Ectodermal cell (in vitro differentiated cells): ENCODE measurements around the gene CARHSP1. TPM values are rescaled to one million over a fixed set of nuclear protein-coding genes. Genes with fewer than 3 reads are reported as not detected.
"Not testable (repeated sequence)": the region's sequence is repeated elsewhere in the genome, so short reads cannot be mapped to it uniquely, and the experiment has no call there.

Experiments
- H3K27ac ChIP-seq: 2 replicates; pipeline ENCODE4 v1.7.0; 2013; ENCODE audit warnings: mild to moderate bottlenecking, low read depth, low read length; ENCODE audit not compliant: insufficient read depth, poor library complexity, severe bottlenecking
- H3K27me3 ChIP-seq: 2 replicates; pipeline ENCODE4 v1.7.0; 2013; ENCODE audit warnings: mild to moderate bottlenecking, low read length; ENCODE audit not compliant: insufficient read depth, control insufficient read depth, poor library complexity, severe bottlenecking
- H3K36me3 ChIP-seq: one replicate; pipeline ENCODE4 v1.7.0; 2013; ENCODE audit warnings: low read length; ENCODE audit not compliant: control insufficient read depth, insufficient read depth
- H3K4me1 ChIP-seq: one replicate; pipeline ENCODE4 v1.7.0; 2013; ENCODE audit warnings: low read length; ENCODE audit not compliant: control insufficient read depth, insufficient read depth
- H3K4me3 ChIP-seq: 2 replicates; pipeline ENCODE4 v1.7.0; 2013; ENCODE audit warnings: low read depth, low read length, control low read depth; ENCODE audit not compliant: insufficient read depth
- H3K9me3 ChIP-seq: 2 replicates; pipeline ENCODE4 v1.7.0; 2013; ENCODE audit warnings: mild to moderate bottlenecking, low read length, moderate library complexity; ENCODE audit not compliant: control insufficient read depth
- WGBS, 2 experiments: methylation state at CpG; one replicate each; pipeline ENCODE4 v1.1.7; 2013; ENCODE audit warnings: missing lambda C conversion rate in 2 of 2; 5-methylcytosine and 5-hydroxymethylcytosine counted together
- polyA plus RNA-seq, 4 experiments: library from polyadenylated mRNA; stranded (reverse); fragments of 50-300 nt; gene quantifications; one replicate each; pipeline ENCODE4 v1.2.3, GENCODE V29; 2013

Gene CARHSP1
- polyA plus RNA-seq (2013, experiment 1 of 4): 212 TPM
- polyA plus RNA-seq (2013, experiment 2 of 4): 243 TPM
- 154 TPM for polyA plus RNA-seq (2013, experiment 3 of 4)
- polyA plus RNA-seq (2013, experiment 4 of 4): 191 TPM

DNA sequence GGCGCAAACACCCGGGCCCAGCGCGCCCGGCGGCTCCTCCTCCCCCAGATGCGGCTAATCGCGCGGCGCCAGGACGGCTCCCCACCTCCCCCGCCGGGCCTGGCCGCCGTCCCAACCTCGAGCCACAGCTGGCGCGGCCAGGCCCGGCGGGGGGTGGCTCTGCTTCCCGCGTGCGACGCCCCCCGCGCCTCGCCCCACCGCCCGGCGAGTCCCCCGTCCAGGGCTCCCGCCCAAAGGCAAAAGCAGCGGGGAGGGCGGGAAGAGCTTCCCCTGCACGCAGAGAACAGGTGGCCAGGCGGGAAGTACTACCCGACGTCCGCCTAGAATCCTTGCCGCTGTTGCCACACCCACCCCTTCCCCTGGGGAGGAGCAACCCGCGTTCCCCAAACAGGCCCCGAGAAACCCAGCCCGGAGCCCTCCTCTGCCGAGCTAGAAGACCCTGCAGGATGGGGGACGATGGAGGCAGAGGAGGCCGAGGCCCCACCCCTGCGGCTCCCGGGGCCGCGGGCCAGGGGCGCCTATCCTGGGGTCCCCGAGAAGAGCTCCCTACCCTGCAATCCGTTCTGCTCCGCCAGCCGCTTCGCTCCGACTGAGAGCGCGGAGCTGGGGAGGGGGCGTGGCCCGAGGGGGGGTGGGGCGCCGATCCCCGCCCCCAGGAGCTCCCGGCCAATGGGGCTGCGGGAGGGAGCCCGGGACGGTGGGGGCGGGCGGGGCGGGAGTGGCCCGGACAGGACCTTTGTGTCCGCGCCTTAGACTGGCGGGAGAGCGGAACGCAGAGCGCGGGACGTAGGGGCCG lies at the start of gene CARHSP1:
TSS of gene CARHSP1 (minus strand) at position 591 of the 796 bp plus-strand sequence. CDS start 9,678 bp downstream, outside the sequence.
- Histone ChIP-seq H3K27me3 (no peaks in the 10 kb centered on the region), H3K27ac (peak within 1 kb of the TSS; percentile 94), H3K36me3 (no peaks in the 10 kb centered on the region), H3K9me3 (no peaks in the 10 kb centered on the region), H3K4me3 (peak within 1 kb of the TSS; percentile 72), H3K4me1 (peaks cover 25% of the 10 kb centered on the region)
- 0% methylated on average over 83 of the region's 83 CpGs for WGBS, 2 experiments

DNA sequence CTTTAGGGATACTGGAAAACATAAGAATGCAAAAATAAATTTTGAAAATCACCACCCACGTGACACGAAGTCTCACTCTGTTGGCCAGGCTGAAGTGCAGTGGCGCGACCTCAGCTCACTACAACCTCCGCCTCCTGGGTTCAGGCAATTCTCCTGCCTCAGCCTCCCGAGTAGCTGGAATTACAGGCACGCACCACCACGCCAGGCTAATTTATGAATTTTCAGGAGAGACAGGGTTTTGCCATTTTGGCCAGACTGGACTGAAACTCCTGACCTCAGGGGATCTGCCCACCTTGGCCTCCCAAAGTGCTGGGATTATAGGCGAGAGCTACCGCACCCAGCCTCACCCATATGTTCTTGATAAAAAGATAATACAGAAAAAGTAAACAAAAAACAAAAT lies 48.5 kb upstream of the CARHSP1 start:
- not testable (repeated sequence) for H3K4me3 ChIP-seq, H3K27me3 ChIP-seq, H3K27ac ChIP-seq, H3K9me3 ChIP-seq, H3K4me1 ChIP-seq
- 94 to 96% methylated on average over 10 of the region's 10 CpGs for WGBS, 2 experiments
- H3K36me3 ChIP-seq: peaks cover 34% of the 10 kb centered on the region

DNA sequence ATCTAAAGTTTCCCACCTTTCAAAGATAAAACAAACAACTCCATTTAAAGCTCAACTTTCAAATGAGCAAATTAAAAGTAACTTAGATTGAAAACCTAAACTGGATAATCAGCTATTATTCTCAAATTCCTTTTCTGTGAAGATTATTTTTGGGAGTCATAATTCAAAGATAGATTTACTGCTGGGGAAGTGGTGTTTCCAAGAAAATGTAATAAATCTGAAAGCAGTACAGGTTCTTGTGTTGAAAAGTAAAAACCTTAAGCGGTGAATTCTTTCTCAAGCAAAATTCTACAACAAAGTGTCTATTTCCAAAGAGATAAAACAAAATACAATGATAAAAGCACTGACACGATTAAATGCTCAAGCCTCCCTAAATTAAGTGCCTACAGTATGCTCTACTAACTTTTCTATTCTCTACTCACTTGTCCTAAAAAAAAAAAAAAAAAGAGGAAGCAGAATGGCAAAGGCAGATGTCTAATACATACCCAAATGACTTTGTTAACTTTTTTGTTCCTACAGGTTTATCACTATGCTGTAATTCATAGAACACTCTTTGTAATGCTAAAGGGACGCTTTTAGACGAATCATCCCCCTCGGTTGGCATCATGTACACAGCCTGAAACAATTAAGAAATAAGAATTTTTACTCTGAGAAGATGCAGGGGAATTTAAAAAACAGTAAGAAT lies 47.9 kb upstream of the CARHSP1 start:
- H3K4me3 ChIP-seq: no peak overlapping the region
- H3K4me1 ChIP-seq: no peaks in the 10 kb centered on the region
- peaks cover 33% of the 10 kb centered on the region for H3K36me3 ChIP-seq
- H3K27me3 ChIP-seq: no peaks in the 10 kb centered on the region
- no peaks in the 10 kb centered on the region for H3K9me3 ChIP-seq
- no peak overlapping the region for H3K27ac ChIP-seq
- WGBS, 2 experiments: 98 to 100% methylated on average over 5 of the region's 5 CpGs

DNA sequence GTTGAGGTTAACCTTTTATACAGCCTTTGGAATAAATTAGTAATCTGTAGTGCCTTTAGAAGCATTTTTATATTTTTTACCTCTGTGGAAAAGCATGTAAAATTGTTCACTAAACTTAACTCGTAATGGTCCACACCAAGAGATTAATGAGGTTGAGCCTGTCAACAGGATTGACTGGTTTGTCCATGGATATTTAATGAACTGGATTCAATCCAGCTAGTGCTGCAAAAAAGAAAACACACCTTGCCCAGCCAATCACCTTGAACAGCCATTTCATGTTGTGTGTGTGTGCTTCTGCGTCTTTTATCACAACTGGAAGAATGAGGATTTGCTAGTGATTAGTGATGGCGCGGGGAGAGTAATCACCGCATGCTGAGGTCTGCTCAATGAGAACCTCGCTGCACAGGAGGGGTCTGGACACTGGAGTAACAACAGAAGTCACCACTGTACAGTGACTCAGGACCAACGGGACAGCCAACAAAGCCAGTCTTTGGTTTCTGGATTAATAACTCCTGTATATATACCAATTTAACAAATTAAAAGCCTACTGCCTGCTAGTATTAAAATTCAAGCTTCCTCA lies 47.0 kb upstream of the CARHSP1 start:
- no peaks in the 10 kb centered on the region for H3K27me3 ChIP-seq
- WGBS, 2 experiments: 96 to 97% methylated on average over 6 to 7 of the region's 7 CpGs
- no peak overlapping the region for H3K4me3 ChIP-seq
- H3K27ac ChIP-seq: no peak overlapping the region
- peaks cover 33% of the 10 kb centered on the region for H3K36me3 ChIP-seq
- H3K4me1 ChIP-seq: no peaks in the 10 kb centered on the region
- H3K9me3 ChIP-seq: no peaks in the 10 kb centered on the region

DNA sequence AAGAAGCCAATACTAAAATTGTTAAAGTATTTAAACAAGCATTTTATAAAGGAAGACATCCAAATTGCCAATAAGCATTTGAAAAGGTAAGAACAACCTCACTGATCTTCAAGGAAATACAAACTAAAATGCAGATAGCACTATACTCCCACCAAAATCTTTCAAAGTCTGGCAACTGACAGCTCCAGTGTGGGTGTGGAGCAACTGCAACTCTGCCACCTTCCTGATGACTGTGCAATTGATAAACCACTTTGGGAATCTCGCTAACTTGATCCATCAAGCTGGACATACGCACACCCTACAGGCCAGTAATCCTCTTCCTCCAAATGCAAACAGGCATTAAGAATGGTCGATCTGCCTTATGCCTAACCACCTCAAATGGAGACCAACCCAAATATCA lies 45.3 kb upstream of the CARHSP1 start:
- Histone ChIP-seq H3K4me1 (no peaks in the 10 kb centered on the region), H3K9me3 (no peaks in the 10 kb centered on the region), H3K27me3 (no peaks in the 10 kb centered on the region), H3K36me3 (peaks cover 32% of the 10 kb centered on the region), H3K4me3 (no peak overlapping the region), H3K27ac (no peak overlapping the region)
- WGBS, 2 experiments: 90 to 93% methylated on average over 2 to 3 of the region's 3 CpGs

DNA sequence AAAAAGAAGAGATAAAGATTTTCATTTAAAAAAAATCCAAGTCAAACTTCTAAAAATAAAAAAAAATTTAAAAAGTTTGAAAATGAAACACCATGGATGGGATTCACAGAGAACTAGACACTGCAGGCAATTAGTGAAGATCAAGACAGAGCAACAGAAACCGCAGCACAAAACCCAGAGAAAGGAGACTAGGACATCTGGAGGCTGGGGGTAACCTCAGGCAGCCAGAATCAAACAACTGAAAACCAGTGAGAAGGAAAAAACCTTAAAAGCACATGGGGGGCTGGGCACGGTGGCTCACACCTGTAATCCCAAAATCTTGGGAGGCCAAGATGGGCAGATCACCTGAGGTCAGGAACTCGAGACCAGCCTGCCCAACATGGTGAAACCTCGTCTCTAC lies 44.0 kb upstream of the CARHSP1 start:
- no peak overlapping the region for H3K27ac ChIP-seq
- peaks cover 38% of the 10 kb centered on the region for H3K36me3 ChIP-seq
- H3K9me3 ChIP-seq: no peaks in the 10 kb centered on the region
- no peak overlapping the region for H3K4me3 ChIP-seq
- WGBS, 2 experiments: 92 to 93% methylated on average over 4 of the region's 4 CpGs
- H3K27me3 ChIP-seq: no peaks in the 10 kb centered on the region
- no peaks in the 10 kb centered on the region for H3K4me1 ChIP-seq

DNA sequence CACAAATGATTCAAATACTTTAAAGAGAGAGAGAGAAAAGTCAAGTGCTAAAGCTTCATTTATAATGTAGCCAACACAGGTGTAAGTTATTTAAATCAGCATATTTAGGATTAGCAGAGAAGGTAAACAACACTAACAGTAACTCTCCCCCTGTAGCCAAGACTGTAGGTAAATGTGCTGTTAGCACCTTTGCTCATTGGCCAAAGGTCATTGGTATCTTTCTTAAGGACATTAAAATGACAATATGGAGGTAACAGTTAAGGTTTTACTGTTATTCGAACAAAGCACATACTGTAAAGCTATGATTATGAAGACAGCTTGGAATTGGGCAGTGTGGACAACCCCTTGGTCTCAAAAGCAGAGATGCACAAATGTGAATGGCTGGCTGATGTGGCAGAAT lies 42.0 kb upstream of the CARHSP1 start:
- H3K9me3 ChIP-seq: no peaks in the 10 kb centered on the region
- H3K4me3 ChIP-seq: no peak overlapping the region
- no peaks in the 10 kb centered on the region for H3K27me3 ChIP-seq
- no peak overlapping the region for H3K27ac ChIP-seq
- WGBS, 2 experiments: 96 to 98% methylated on average over 1 of the region's 1 CpG
- H3K36me3 ChIP-seq: peaks cover 46% of the 10 kb centered on the region
- H3K4me1 ChIP-seq: no peaks in the 10 kb centered on the region

DNA sequence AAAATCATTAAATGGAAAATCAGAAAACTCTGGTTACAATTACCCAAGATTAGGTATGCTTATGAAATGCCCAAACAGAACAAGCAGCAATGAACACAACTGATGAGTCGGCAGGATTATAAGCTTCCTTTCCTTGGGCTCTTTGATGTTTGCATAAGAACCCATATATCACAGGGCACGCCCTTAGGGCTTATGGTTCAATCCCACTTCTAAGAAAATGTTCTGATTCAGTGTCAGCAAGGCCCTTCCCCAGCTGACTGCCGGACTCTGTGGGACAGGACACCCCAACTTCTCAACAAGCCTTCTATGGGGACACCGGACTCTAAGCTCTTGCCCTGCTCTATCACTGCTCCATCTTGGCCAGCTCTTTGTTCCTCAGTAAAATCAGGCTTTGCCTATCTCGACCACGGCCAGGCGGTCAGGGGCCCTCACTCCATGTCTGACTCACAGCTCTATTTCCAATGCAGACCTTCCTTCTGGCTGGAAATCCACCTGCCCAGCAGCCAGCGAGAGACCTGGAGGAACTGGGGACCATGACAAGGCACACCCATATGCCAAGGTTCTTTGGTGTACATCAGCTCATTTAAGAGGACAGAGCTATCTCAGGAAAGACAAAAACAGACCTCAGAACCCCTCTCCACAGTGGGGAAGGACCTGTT lies 40.1 kb upstream of the CARHSP1 start:
- Histone ChIP-seq H3K36me3 (peaks cover 44% of the 10 kb centered on the region), H3K4me3 (no peak overlapping the region), H3K27me3 (no peaks in the 10 kb centered on the region), H3K9me3 (no peaks in the 10 kb centered on the region), H3K27ac (no peak overlapping the region), H3K4me1 (no peaks in the 10 kb centered on the region)
- WGBS, 2 experiments: 94 to 95% methylated on average over 8 of the region's 8 CpGs

DNA sequence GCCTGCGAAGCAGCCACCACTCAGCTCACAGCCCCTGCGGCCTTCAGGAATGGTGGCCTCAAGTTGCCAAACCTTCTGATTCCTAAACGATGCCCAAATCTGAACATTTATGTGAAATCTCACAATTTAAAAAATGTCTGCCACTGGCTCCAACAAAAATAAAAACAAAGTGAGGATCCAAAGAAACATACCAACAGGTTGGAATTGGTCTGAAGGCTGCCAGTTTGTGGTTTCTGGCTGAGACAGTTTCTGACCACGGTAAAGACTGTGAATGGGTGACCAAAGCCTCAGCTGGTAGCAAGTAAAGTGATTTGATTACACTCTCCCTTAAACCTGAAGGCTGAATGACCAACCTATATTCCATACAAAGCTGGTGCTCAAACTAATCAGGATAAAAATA lies 38.3 kb upstream of the CARHSP1 start:
- no peaks in the 10 kb centered on the region for H3K27me3 ChIP-seq
- H3K27ac ChIP-seq: no peak overlapping the region
- 93 to 94% methylated on average over 4 of the region's 4 CpGs for WGBS, 2 experiments
- no peaks in the 10 kb centered on the region for H3K9me3 ChIP-seq
- H3K4me3 ChIP-seq: no peak overlapping the region
- H3K36me3 ChIP-seq: peaks cover 57% of the 10 kb centered on the region
- H3K4me1 ChIP-seq: no peaks in the 10 kb centered on the region
